GM12878 (cell line): ENCODE measurements around the gene CNOT11. TPM values are rescaled to one million over a fixed set of nuclear protein-coding genes. Genes with fewer than 3 reads are reported as not detected.

Experiments used
- ATAC-seq: fragments of 200-7000 bp; cut with Tn5 transposase; 3 replicates; pipeline ENCODE4 v1.9.1; 2020; ENCODE audit warnings: mild to moderate bottlenecking, moderate library complexity
- BruUV-seq: library from RNA; stranded (reverse); fragments of 400-500 nt; replicated peaks from 2 replicates; lab custom pipeline; 2021; lab: Mats Ljungman, UMichigan
- CTCF ChIA-PET: fragments of 300-600 bp; sonication (Branson Sonifier 250); formaldehyde crosslinking; extraction: SDS; loops from one replicate; lab custom pipeline; 2021; ENCODE audit warnings: inconsistent platforms; lab: Yijun Ruan, JAX
- POLR2A ChIA-PET: fragments of 350-600 bp; formaldehyde crosslinking; extraction: SDS; loops from one replicate; lab custom pipeline; 2021; ENCODE audit warnings: inconsistent platforms; lab: Charles Lee
- RAD21 ChIA-PET: fragments of 300-600 bp; sonication (Branson Sonifier 250); formaldehyde crosslinking; loops from one replicate; lab custom pipeline; 2023; ENCODE audit warnings: antibody characterized with exemption; ENCODE audit not compliant: unreplicated experiment; lab: Charles Lee
- SMC1A ChIA-PET: fragments of 300-600 bp; sonication (Branson Sonifier 250); formaldehyde crosslinking; loops from one replicate; lab custom pipeline; 2023; ENCODE audit not compliant: unreplicated experiment, uncharacterized antibody; lab: Charles Lee
- DNase-seq: peaks from one replicate; pipeline ENCODE4 v3.0.0-alpha.2; 2011; ENCODE audit warnings: low read depth, low spot score
- FAIRE-seq: peaks from 3 replicates; lab custom pipeline; 2011; peaks lifted over from hg19 to GRCh38; lab: Jason Lieb, UNC
- H2AFZ ChIP-seq: 2 replicates; pipeline ENCODE4 v1.6.0; 2011; ENCODE audit warnings: low read depth, low read length, control low read depth; ENCODE audit not compliant: control insufficient read depth
- H3K27ac ChIP-seq: 2 replicates; pipeline ENCODE4 v1.5.1; 2011; ENCODE audit warnings: control low read depth; ENCODE audit not compliant: control insufficient read depth, insufficient read depth
- H3K27me3 ChIP-seq, 2 experiments: replicated peaks in 1 of 2; 2 replicates each; pipeline versions ENCODE4 v1.6.0 to v1.6.1; 2011; ENCODE audit warnings: low read length in 1 of 2; ENCODE audit not compliant: control insufficient read depth in 2 of 2, insufficient read depth in 2 of 2
- H3K36me3 ChIP-seq, 2 experiments: 2 replicates each; pipeline ENCODE4 v1.5.1; 2011; ENCODE audit warnings: low read length in 1 of 2; ENCODE audit not compliant: control insufficient read depth in 2 of 2, insufficient read depth in 2 of 2
- H3K4me1 ChIP-seq: 2 replicates; pipeline ENCODE4 v1.6.1; 2011; ENCODE audit warnings: mild to moderate bottlenecking, low read length, moderate library complexity, mixed read lengths; ENCODE audit not compliant: control insufficient read depth, insufficient read depth
- H3K4me2 ChIP-seq: 2 replicates; pipeline ENCODE4 v1.6.0; 2011; ENCODE audit warnings: control low read depth; ENCODE audit not compliant: control insufficient read depth, insufficient read depth
- H3K4me3 ChIP-seq: fragments of 200-600 bp; sonication (generic); 2 replicates; pipeline ENCODE4 v1.5.1; 2016
- H3K79me2 ChIP-seq: 2 replicates; pipeline ENCODE4 v1.6.0; 2011; ENCODE audit warnings: low read length; ENCODE audit not compliant: control insufficient read depth, insufficient read depth
- H3K9ac ChIP-seq: 2 replicates; pipeline ENCODE4 v1.8.0; 2011; ENCODE audit warnings: low read length, control low read depth, mixed read lengths; ENCODE audit not compliant: control insufficient read depth, insufficient read depth
- H3K9me3 ChIP-seq: replicated peaks from 3 replicates; pipeline ENCODE4 v1.5.1; 2011; ENCODE audit warnings: mild to moderate bottlenecking, low read length; ENCODE audit not compliant: control insufficient read depth, insufficient read depth
- H4K20me1 ChIP-seq: 2 replicates; pipeline ENCODE4 v1.6.0; 2011; ENCODE audit not compliant: control insufficient read depth, insufficient read depth
- ATF7 ChIP-seq: fragments of 450-650 bp; IDR thresholded peaks from 2 replicates; pipeline ENCODE4 v1.6.1; 2016; ENCODE audit warnings: low read depth, mild to moderate bottlenecking
- E4F1 ChIP-seq: fragments of 450-650 bp; IDR thresholded peaks from 2 replicates; pipeline ENCODE4 v1.6.1; 2018; ENCODE audit warnings: borderline replicate concordance, mild to moderate bottlenecking; ENCODE audit not compliant: partially characterized antibody
- EGR1 ChIP-seq, 2 experiments: IDR thresholded peaks; 1 replicate in 1 of 2; 2 replicates in 1 of 2; pipeline ENCODE4 v1.6.1; 2011 to 2012; ENCODE audit warnings: low read depth in 2 of 2, low read length in 2 of 2, borderline replicate concordance in 1 of 2, mild to moderate bottlenecking in 1 of 2, moderate library complexity in 1 of 2
- FOXM1 ChIP-seq: IDR thresholded peaks from 2 replicates; pipeline ENCODE4 v1.6.1; 2012; ENCODE audit warnings: low read depth, mild to moderate bottlenecking, inconsistent platforms, low read length, moderate library complexity
- MTA3 ChIP-seq: IDR thresholded peaks from 2 replicates; pipeline ENCODE4 v1.6.1; 2012; ENCODE audit warnings: low read length, inconsistent platforms, borderline replicate concordance
- NFIC ChIP-seq: IDR thresholded peaks from 2 replicates; pipeline ENCODE4 v1.6.1; 2012; ENCODE audit warnings: low read depth, mild to moderate bottlenecking, inconsistent platforms, low read length, moderate library complexity
- NR2C2 ChIP-seq: IDR thresholded peaks from 2 replicates; pipeline ENCODE4 v1.6.1; 2011; ENCODE audit warnings: borderline replicate concordance, low read depth; ENCODE audit not compliant: control insufficient read depth, insufficient read length
- PML ChIP-seq: IDR thresholded peaks from 2 replicates; pipeline ENCODE4 v1.6.1; 2012; ENCODE audit warnings: low read length, inconsistent platforms
- RELA ChIP-seq: fragments of 450-650 bp; IDR thresholded peaks from 2 replicates; pipeline ENCODE4 v1.8.0; 2014; ENCODE audit warnings: borderline replicate concordance; ENCODE audit not compliant: partially characterized antibody
- RFX5 ChIP-seq: IDR thresholded peaks from 2 replicates; pipeline ENCODE4 v1.6.1; 2011; ENCODE audit warnings: low read depth, low read length, improper control_type of control experiment
- USF2 ChIP-seq: IDR thresholded peaks from 2 replicates; pipeline ENCODE4 v1.6.1; 2011; ENCODE audit warnings: low read depth, low read length, improper control_type of control experiment, borderline replicate concordance
- ZNF384 ChIP-seq: IDR thresholded peaks from 2 replicates; pipeline ENCODE4 v1.6.1; 2012; ENCODE audit warnings: low read depth, mild to moderate bottlenecking, low read length, improper control_type of control experiment, borderline replicate concordance
- WGBS: methylation state at CpG from one replicate; pipeline ENCODE4 v1.1.6; 2016; ENCODE audit warnings: low lambda C conversion rate; ENCODE audit not compliant: insufficient replicate concordance, insufficient coverage; ENCODE audit errors: missing lambda C conversion rate; 5-methylcytosine and 5-hydroxymethylcytosine counted together
- in situ Hi-C: fragments of 300-500 bp; cut with MboI; formaldehyde crosslinking; loops from 9 replicates; pipeline ENCODE4 v1.14.3; 2018; ENCODE audit warnings: mixed read lengths
- intact Hi-C: fragments of 100-400 bp; cut with micrococcal nuclease; formaldehyde crosslinking; loops from one replicate; pipeline ENCODE4 v1.14.2; 2022; ENCODE audit not compliant: unreplicated experiment
- polyA plus RNA-seq, 11 experiments: library from polyadenylated mRNA; depleted of rRNA in 4 of 11; unstranded in 6 of 11; stranded (reverse) in 5 of 11; fragments of >200 nt; fragmentation: Nextera tagmentation in 4 of 11; fragmentation: Illumina TruSeq in 1 of 11; extraction: Ambion mirVana in 4 of 11; extraction: Trizol in 1 of 11; gene quantifications; 1 replicate in 1 of 11; 2 replicates in 10 of 11; pipeline versions ENCODE4 v1.2.1 to v1.2.3, GENCODE V29; 2011 to 2016; ENCODE audit warnings: inconsistent platforms in 2 of 11, missing spikeins in 2 of 11, low read depth in 1 of 11
- total RNA-seq, 4 experiments: library from RNA; depleted of rRNA in 3 of 4; stranded (reverse); fragments of >200 nt in 3 of 4; fragmentation: Illumina TruSeq in 1 of 4; extraction: Trizol in 1 of 4; gene quantifications; 2 replicates each; pipeline versions ENCODE4 v1.2.1 to v1.2.3, GENCODE V29; 2013 to 2021

CNOT11 gene
- total and polyA plus RNA-seq, 10 of the 15 experiments (the other 5 are each of a cell fraction or from before 2014, with no cell fraction given) = 10.8 to 111 (median 50.5) TPM

- H3K9ac ChIP-seq = no peak overlapping the region
- ChIA-PET POLR2A (interaction anchor here (1.3 kb wide), 1 partner anchor 13 kb away, joined by 3 read pairs; the partner anchor contains the start of gene RNF149), RAD21 (no interaction called here), CTCF (interaction anchor here (1.0 to 1.3 kb wide), 2 partner anchors 15 to 46 kb away, joined by 3 to 4 read pairs; no protein-coding TSS in a partner anchor), SMC1A (no interaction called here)
- H3K9me3 ChIP-seq = no peaks in the 10 kb centered on the region
- H4K20me1 ChIP-seq = no peaks in the 10 kb centered on the region
- intact Hi-C loops = no loop called here
- no peaks in the 10 kb centered on the region for H3K27me3 ChIP-seq
- no TSS peak for BruUV-seq
- peaks cover 10% of the 10 kb centered on the region; the same call in 1 of the 2 replicates for H3K4me1 ChIP-seq
- H3K27ac ChIP-seq = no peak overlapping the region
- no peak overlapping the region for H3K4me3 ChIP-seq
- H3K4me2 ChIP-seq = no peak overlapping the region
- TF ChIP-seq FOXM1 = no peak
- TF ChIP-seq ATF7 = no peak
- no peak for TF ChIP-seq ZNF384
- no peak for TF ChIP-seq NFIC
- TF ChIP-seq RFX5 = no peak
- no peak for TF ChIP-seq E4F1
- no peak for TF ChIP-seq PML
- no peak for TF ChIP-seq RELA
- no peak for TF ChIP-seq MTA3
- TF ChIP-seq NR2C2 = no peak
- TF ChIP-seq EGR1 (IDR thresholded peaks at IDR 0.05; ENCODE audit: borderline replicate concordance in 1 of 2, low read depth in 2 of 2, low read length in 2 of 2) = no peak
- no peak for TF ChIP-seq USF2
- FAIRE-seq (no peak), DNase-seq (no peak), ATAC-seq (no peak)
- in situ Hi-C loops = loop anchor here (5.0 kb wide), 1 partner anchor 34 kb away; no protein-coding TSS in a partner anchor
- no peak overlapping the region for H2AFZ ChIP-seq
- H3K36me3 ChIP-seq = peaks cover 0 to 7% of the 10 kb centered on the region in 2 experiments; a peak in 2 of 4 replicates
- H3K79me2 ChIP-seq = no peaks in the 10 kb centered on the region; the same call in none of the 2 replicates
- WGBS = 98% methylated on average over 2 of the region's 2 CpGs
These were observed 43.2 kb downstream of the CNOT11 start for GRCh38 chr2:101295895-101296294.
